GM23338 (cell line): ENCODE data around the gene AOAH. TPM values are rescaled to one million over a fixed set of nuclear protein-coding genes. Genes with fewer than 3 reads are reported as not detected.

ENCODE experiments used
- ATAC-seq: fragments of 200-7000 bp; cut with Tn5 transposase; 3 replicates; pipeline ENCODE4 v1.9.1; 2020
- DNase-seq: peaks from one replicate; pipeline ENCODE4 v3.0.0-alpha.2; 2015; ENCODE audit warnings: low spot score
- H2AFZ ChIP-seq: fragments of 200-600 bp; sonication (generic); 2 replicates; pipeline ENCODE4 v1.8.0; 2016; ENCODE audit warnings: antibody characterized with exemption, mild to moderate bottlenecking, moderate library complexity
- H3F3A ChIP-seq: fragments of 200-600 bp; sonication (generic); replicated peaks from 2 replicates; pipeline ENCODE4 v1.8.0; 2017; ENCODE audit warnings: antibody characterized with exemption, mixed run types, low read depth
- H3K27ac ChIP-seq: fragments of 200-600 bp; sonication (generic); 2 replicates; pipeline ENCODE4 v1.6.1; 2016; ENCODE audit warnings: low read depth
- H3K27me3 ChIP-seq: fragments of 200-600 bp; sonication (generic); 2 replicates; pipeline ENCODE4 v1.8.0; 2016; ENCODE audit warnings: mild to moderate bottlenecking, mixed run types, moderate library complexity; ENCODE audit not compliant: insufficient read depth
- H3K36me3 ChIP-seq: fragments of 200-600 bp; sonication (generic); 2 replicates; pipeline ENCODE4 v1.8.0; 2016; ENCODE audit warnings: mild to moderate bottlenecking; ENCODE audit not compliant: insufficient read depth
- H3K4me1 ChIP-seq: fragments of 200-600 bp; sonication (generic); 2 replicates; pipeline ENCODE4 v1.8.0; 2016; ENCODE audit warnings: mild to moderate bottlenecking, moderate library complexity; ENCODE audit not compliant: insufficient read depth
- H3K4me2 ChIP-seq: fragments of 200-600 bp; sonication (generic); 2 replicates; pipeline ENCODE4 v1.7.1; 2017; ENCODE audit warnings: mixed run types
- H3K4me3 ChIP-seq: fragments of 200-600 bp; sonication (generic); 2 replicates; pipeline ENCODE4 v1.6.1; 2016; ENCODE audit warnings: mixed run types
- H3K79me2 ChIP-seq: fragments of 200-600 bp; sonication (generic); replicated peaks from 2 replicates; pipeline ENCODE4 v1.8.0; 2017; ENCODE audit warnings: mild to moderate bottlenecking; ENCODE audit not compliant: insufficient read depth
- H3K9me2 ChIP-seq: fragments of 200-600 bp; sonication (generic); 2 replicates; pipeline ENCODE4 v1.8.0; 2017; ENCODE audit not compliant: insufficient read depth
- H4K20me1 ChIP-seq: fragments of 200-600 bp; sonication (generic); replicated peaks from 2 replicates; pipeline ENCODE4 v1.8.0; 2017; ENCODE audit warnings: mild to moderate bottlenecking; ENCODE audit not compliant: insufficient read depth
- H3K27ac Mint-ChIP-seq: 2 replicates; pipeline ENCODE4 v1.8.0; 2020; ENCODE audit warnings: inconsistent platforms, mild to moderate bottlenecking, moderate library complexity, mixed read lengths
- H3K27me3 Mint-ChIP-seq: 3 replicates; pipeline ENCODE4 v1.8.0; 2022; ENCODE audit warnings: low read depth, mild to moderate bottlenecking, moderate library complexity, mixed read lengths, inconsistent platforms; ENCODE audit not compliant: insufficient read depth, poor library complexity
- H3K36me3 Mint-ChIP-seq: 3 replicates; pipeline ENCODE4 v1.8.0; 2021; ENCODE audit warnings: low read depth, mild to moderate bottlenecking, inconsistent platforms, moderate library complexity, mixed read lengths
- H3K4me1 Mint-ChIP-seq: 3 replicates; pipeline ENCODE4 v1.8.0; 2020; ENCODE audit warnings: mild to moderate bottlenecking, inconsistent platforms, mixed read lengths
- H3K4me3 Mint-ChIP-seq: 3 replicates; pipeline ENCODE4 v1.8.0; 2021; ENCODE audit warnings: moderate library complexity, mild to moderate bottlenecking, inconsistent platforms, mixed read lengths
- H3K9me3 Mint-ChIP-seq: 3 replicates; pipeline ENCODE4 v1.8.0; 2020; ENCODE audit warnings: moderate library complexity, mild to moderate bottlenecking, inconsistent platforms, mixed read lengths
- CTCF ChIP-seq, 2 experiments: fragments of 200-600 bp in 1 of 2; sonication (generic) in 1 of 2; conservative IDR thresholded peaks; 2 replicates each; pipeline versions ENCODE4 v1.5.1 to v1.6.1; 2016 to 2017; ENCODE audit warnings: antibody characterized with exemption in 2 of 2, low read depth in 2 of 2, mild to moderate bottlenecking in 2 of 2, moderate library complexity in 1 of 2
- EZH2phosphoT487 ChIP-seq: fragments of 200-600 bp; sonication (generic); IDR thresholded peaks from one replicate; pipeline ENCODE4 v1.8.1; 2018; ENCODE audit warnings: antibody characterized with exemption; ENCODE audit not compliant: unreplicated experiment
- REST ChIP-seq: IDR thresholded peaks from one replicate; pipeline ENCODE4 v1.6.1; 2018; ENCODE audit warnings: antibody characterized with exemption; ENCODE audit not compliant: unreplicated experiment
- STAT1 ChIP-seq: IDR thresholded peaks from one replicate; pipeline ENCODE4 v1.6.1; 2016; ENCODE audit warnings: antibody characterized with exemption; ENCODE audit not compliant: unreplicated experiment
- ZNF114 ChIP-seq: fragments of 250-450 bp; sonication (Bioruptor Pico); IDR thresholded peaks from 2 replicates; pipeline ENCODE4 v1.5.0; 2020; ENCODE audit warnings: mild to moderate bottlenecking, moderate library complexity
- polyA plus RNA-seq: library from polyadenylated mRNA; unstranded; fragments of >200 nt; fragmentation: Nextera tagmentation; extraction: Ambion mirVana; gene quantifications from 2 replicates; pipeline ENCODE4 v1.2.1, GENCODE V29; 2016
- total RNA-seq: library from RNA; depleted of rRNA; stranded (reverse); fragments of >200 nt; shearing (Covaris generic); gene quantifications from 2 replicates; pipeline ENCODE4 v1.2.3, GENCODE V29; 2014

AOAH gene
- total and polyA plus RNA-seq, 2 experiments from 2014 or later, result not detected

- no peaks in the 10 kb centered on the region for H3K9me2 ChIP-seq
- no peak overlapping the region for H2AFZ ChIP-seq
- no peak overlapping the region for H3K4me3 Mint-ChIP-seq
- H3K4me1 Mint-ChIP-seq, result peaks cover 16% of the 10 kb centered on the region
- H3K36me3 Mint-ChIP-seq, result no peaks in the 10 kb centered on the region
- H3K4me3 ChIP-seq, result no peak overlapping the region
- H3K27me3 ChIP-seq, result no peaks in the 10 kb centered on the region
- DNase-seq (no peak), ATAC-seq (no peak)
- H3K4me1 ChIP-seq, result peaks cover 5% of the 10 kb centered on the region
- no peaks in the 10 kb centered on the region for H3K79me2 ChIP-seq
- H3K36me3 ChIP-seq, result no peaks in the 10 kb centered on the region
- H3K9me3 Mint-ChIP-seq, result no peaks in the 10 kb centered on the region
- no peak for TF ChIP-seq STAT1
- H3K27ac Mint-ChIP-seq, result no peak overlapping the region
- no peaks in the 10 kb centered on the region for H3F3A ChIP-seq
- H3K27ac ChIP-seq, result no peak overlapping the region
- peaks cover 6% of the 10 kb centered on the region for H3K27me3 Mint-ChIP-seq
- no peaks in the 10 kb centered on the region for H4K20me1 ChIP-seq
- no peak overlapping the region for H3K4me2 ChIP-seq
Observed at GRCh38 chr7:36513393-36513792, 210.9 kb downstream of the AOAH start.

GRCh38 chr7:36512616-36513015, 211.7 kb downstream of the AOAH start:
- Histone ChIP-seq H2AFZ (no peak overlapping the region), H3K27ac (no peak overlapping the region), H3K36me3 (no peaks in the 10 kb centered on the region), H3K4me3 (no peak overlapping the region), H4K20me1 (no peaks in the 10 kb centered on the region), H3K4me2 (no peak overlapping the region), H3K27me3 (no peaks in the 10 kb centered on the region), H3K79me2 (no peaks in the 10 kb centered on the region), H3K9me2 (no peaks in the 10 kb centered on the region), H3F3A (no peaks in the 10 kb centered on the region), H3K4me1 (peaks cover 5% of the 10 kb centered on the region)
- no peak for DNase-seq
- peaks cover 6% of the 10 kb centered on the region for H3K27me3 Mint-ChIP-seq
- no peak for ATAC-seq
- TF ChIP-seq CTCF (conservative IDR thresholded peaks at IDR 0.05; ENCODE audit: low read depth in 2 of 2) (peak; percentile 22 to 26; a peak in 1 of 4 replicates), EZH2phosphoT487 (no peak), ZNF114 (CRISPR knock-in tag) (no peak), REST (no peak)
- H3K36me3 Mint-ChIP-seq, result no peaks in the 10 kb centered on the region
- no peak overlapping the region for H3K27ac Mint-ChIP-seq
- no peak overlapping the region for H3K4me3 Mint-ChIP-seq
- no peaks in the 10 kb centered on the region for H3K9me3 Mint-ChIP-seq
- peaks cover 16% of the 10 kb centered on the region for H3K4me1 Mint-ChIP-seq
